Body of pancreas (tissue), 4 donors: ENCODE data around the gene DGKI.

Experiments
- POLR2A ChIP-seq, 3 donors: fragments of 450-650 bp; IDR thresholded peaks; one replicate each; pipeline ENCODE4 v1.6.1; 2016; ENCODE audit warnings: antibody characterized with exemption in 3 of 3, mild to moderate bottlenecking in 2 of 3
- TF ChIP-seq, protein P1 (sequence below), 7 experiments: fragments of 450-650 bp in 4 of 7; fragments of 200-600 bp in 3 of 7; sonication (generic) in 3 of 7; IDR thresholded peaks; one replicate each; pipeline ENCODE4 v1.5.1; 2016 to 2019; ENCODE audit warnings: antibody characterized with exemption in 7 of 7

DNA sequence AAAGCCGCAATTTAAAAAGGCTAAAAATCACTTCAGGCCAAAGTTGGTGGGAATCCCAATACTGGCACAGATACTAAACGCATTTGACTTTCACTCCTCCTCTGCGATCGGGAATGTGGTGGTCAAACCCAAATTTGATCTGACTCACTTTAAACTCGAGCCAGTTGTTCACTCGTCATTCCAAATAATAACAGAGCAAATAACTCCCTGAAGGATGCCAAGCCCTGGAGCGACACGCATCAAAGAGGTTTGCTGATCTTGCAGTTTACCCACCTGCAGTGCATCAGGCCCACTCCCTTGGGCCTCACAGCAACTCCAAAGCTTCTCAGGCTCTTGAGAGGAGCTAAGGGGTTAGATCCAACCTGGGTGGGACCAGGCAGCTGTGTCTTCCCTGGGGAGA lies 515.4 kb downstream of the DGKI start:
- TF ChIP-seq, protein P1, sequence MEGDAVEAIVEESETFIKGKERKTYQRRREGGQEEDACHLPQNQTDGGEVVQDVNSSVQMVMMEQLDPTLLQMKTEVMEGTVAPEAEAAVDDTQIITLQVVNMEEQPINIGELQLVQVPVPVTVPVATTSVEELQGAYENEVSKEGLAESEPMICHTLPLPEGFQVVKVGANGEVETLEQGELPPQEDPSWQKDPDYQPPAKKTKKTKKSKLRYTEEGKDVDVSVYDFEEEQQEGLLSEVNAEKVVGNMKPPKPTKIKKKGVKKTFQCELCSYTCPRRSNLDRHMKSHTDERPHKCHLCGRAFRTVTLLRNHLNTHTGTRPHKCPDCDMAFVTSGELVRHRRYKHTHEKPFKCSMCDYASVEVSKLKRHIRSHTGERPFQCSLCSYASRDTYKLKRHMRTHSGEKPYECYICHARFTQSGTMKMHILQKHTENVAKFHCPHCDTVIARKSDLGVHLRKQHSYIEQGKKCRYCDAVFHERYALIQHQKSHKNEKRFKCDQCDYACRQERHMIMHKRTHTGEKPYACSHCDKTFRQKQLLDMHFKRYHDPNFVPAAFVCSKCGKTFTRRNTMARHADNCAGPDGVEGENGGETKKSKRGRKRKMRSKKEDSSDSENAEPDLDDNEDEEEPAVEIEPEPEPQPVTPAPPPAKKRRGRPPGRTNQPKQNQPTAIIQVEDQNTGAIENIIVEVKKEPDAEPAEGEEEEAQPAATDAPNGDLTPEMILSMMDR (IDR thresholded peaks at IDR 0.05): no peak
- no peak for TF ChIP-seq POLR2A (IDR thresholded peaks at IDR 0.05)
